HepG2 (cell line): ENCODE data around the gene FBXL13. TPM values are rescaled to one million over a fixed set of nuclear protein-coding genes. Genes with fewer than 3 reads are reported as not detected.

Experiments used
- AGO2 ChIP-seq: fragments of 200-400 bp; formaldehyde crosslinking; optimal IDR thresholded peaks from 2 replicates; pipeline ENCODE3; 2017; ENCODE audit warnings: mild to moderate bottlenecking, low read depth, low read length, moderate library complexity
- ATAD3A ChIP-seq: sonication (generic); formaldehyde crosslinking; IDR thresholded peaks from 2 replicates; pipeline ENCODE4 v1.4.0; 2020; ENCODE audit warnings: missing genetic modification reagents
- CENPX ChIP-seq: sonication (generic); formaldehyde crosslinking; IDR thresholded peaks from 2 replicates; pipeline ENCODE4 v1.9.0; 2021; ENCODE audit warnings: mild to moderate bottlenecking, missing genetic modification reagents, moderate library complexity
- DNMT3B ChIP-seq: conservative IDR thresholded peaks from 2 replicates; pipeline ENCODE4 v1.6.1; 2016; ENCODE audit warnings: missing biosample characterization, control low read depth
- GABPA ChIP-seq, 2 experiments: IDR thresholded peaks; 2 replicates each; pipeline ENCODE4 v1.6.1; 2011 to 2016; ENCODE audit warnings: low read depth in 2 of 2, low read length in 1 of 2, missing biosample characterization in 1 of 2, missing genetic modification characterization in 1 of 2
- GPBP1L1 ChIP-seq: sonication (generic); formaldehyde crosslinking; IDR thresholded peaks from 2 replicates; pipeline ENCODE4 v1.5.0; 2020; ENCODE audit warnings: mild to moderate bottlenecking, missing genetic modification reagents
- KDM6A ChIP-seq: IDR thresholded peaks from 2 replicates; pipeline ENCODE4 v1.6.1; 2016; ENCODE audit warnings: low read depth
- KLF11 ChIP-seq: IDR thresholded peaks from 2 replicates; pipeline ENCODE4 v1.6.1; 2016; ENCODE audit warnings: missing compliant biosample characterization
- MED1 ChIP-seq: sonication (generic); formaldehyde crosslinking; IDR thresholded peaks from 2 replicates; pipeline ENCODE4 v1.4.0; 2020; ENCODE audit warnings: missing genetic modification reagents
- MEF2D ChIP-seq: sonication (generic); formaldehyde crosslinking; IDR thresholded peaks from 2 replicates; pipeline ENCODE4 v1.5.1; 2020; ENCODE audit warnings: mild to moderate bottlenecking, missing genetic modification reagents
- MTA1 ChIP-seq: sonication (generic); formaldehyde crosslinking; IDR thresholded peaks from 2 replicates; pipeline ENCODE4 v1.4.0; 2020; ENCODE audit warnings: missing genetic modification reagents, mild to moderate bottlenecking, borderline replicate concordance
- SMAD1 ChIP-seq: sonication (generic); formaldehyde crosslinking; IDR thresholded peaks from 2 replicates; pipeline ENCODE4 v1.4.0; 2020; ENCODE audit warnings: missing genetic modification reagents, low read depth, mild to moderate bottlenecking, borderline replicate concordance
- ZNF143 ChIP-seq: sonication (generic); formaldehyde crosslinking; IDR thresholded peaks from 2 replicates; pipeline ENCODE4 v1.4.0; 2020; ENCODE audit warnings: missing genetic modification reagents
- ZNF253 ChIP-seq: sonication (generic); formaldehyde crosslinking; IDR thresholded peaks from 2 replicates; pipeline ENCODE4 v1.8.0; 2022; ENCODE audit warnings: mild to moderate bottlenecking, missing genetic modification reagents, borderline replicate concordance
- ZNF296 ChIP-seq: sonication (generic); formaldehyde crosslinking; conservative IDR thresholded peaks from 2 replicates; pipeline ENCODE4 v1.5.0; 2020; ENCODE audit warnings: mild to moderate bottlenecking, missing genetic modification reagents
- ZNF329 ChIP-seq: sonication (generic); formaldehyde crosslinking; IDR thresholded peaks from 2 replicates; pipeline ENCODE4 v1.9.0; 2021; ENCODE audit warnings: low read depth, mild to moderate bottlenecking, missing genetic modification reagents
- ZNF354B ChIP-seq: sonication (generic); formaldehyde crosslinking; IDR thresholded peaks from 2 replicates; pipeline ENCODE4 v1.8.0; 2022; ENCODE audit warnings: mild to moderate bottlenecking, missing genetic modification reagents
- ZNF678 ChIP-seq: sonication (generic); formaldehyde crosslinking; IDR thresholded peaks from 2 replicates; pipeline ENCODE4 v1.4.0; 2020; ENCODE audit warnings: mild to moderate bottlenecking, missing genetic modification reagents
- ZNF777 ChIP-seq: sonication (generic); formaldehyde crosslinking; IDR thresholded peaks from 2 replicates; pipeline ENCODE4 v1.4.0; 2020; ENCODE audit warnings: missing genetic modification reagents
- ZNF816 ChIP-seq: sonication (generic); formaldehyde crosslinking; IDR thresholded peaks from 2 replicates; pipeline ENCODE4 v1.8.0; 2022; ENCODE audit warnings: missing genetic modification reagents, mild to moderate bottlenecking, borderline replicate concordance
- ZNF841 ChIP-seq: sonication (generic); formaldehyde crosslinking; IDR thresholded peaks from 2 replicates; pipeline ENCODE4 v1.8.1; 2023; ENCODE audit warnings: missing genetic modification reagents, borderline replicate concordance
- polyA plus RNA-seq, 8 experiments: library from polyadenylated mRNA; depleted of rRNA in 3 of 8; stranded (reverse) in 7 of 8; unstranded in 1 of 8; fragments of >200 nt; fragmentation: Illumina TruSeq in 4 of 8; extraction: Trizol in 4 of 8; gene quantifications; 2 replicates each; pipeline versions ENCODE4 v1.2.1 to v1.2.3, GENCODE V29; 2011 to 2016; ENCODE audit warnings: low read depth in 4 of 8, missing spikeins in 1 of 8, mixed read lengths in 1 of 8; ENCODE audit not compliant: insufficient read depth in 1 of 8
- total RNA-seq, 5 experiments: library from RNA; depleted of rRNA; stranded (reverse); fragments of >200 nt; fragmentation: Illumina TruSeq; extraction: Trizol; gene quantifications; 2 replicates each; pipeline ENCODE4 v1.2.3, GENCODE V29; 2016; ENCODE audit warnings: low read depth in 1 of 5
- TF ChIP-seq, protein P1 (sequence below): sonication (generic); formaldehyde crosslinking; IDR thresholded peaks from 2 replicates; pipeline ENCODE4 v1.4.0; 2020; ENCODE audit warnings: missing genetic modification reagents, mild to moderate bottlenecking, borderline replicate concordance
- TF ChIP-seq, protein P2 (sequence below): sonication (generic); formaldehyde crosslinking; IDR thresholded peaks from 2 replicates; pipeline ENCODE4 v1.4.0; 2020; ENCODE audit warnings: mild to moderate bottlenecking, missing genetic modification reagents
- TF ChIP-seq, protein P3 (sequence below): sonication (generic); formaldehyde crosslinking; IDR thresholded peaks from 2 replicates; pipeline ENCODE4 v1.5.0; 2020; ENCODE audit warnings: missing genetic modification reagents

The FBXL13 gene
- total and polyA plus RNA-seq, 2 of the 13 experiments (the other 11 are each of a cell fraction or from before 2014, with no cell fraction given) = 0.24 to 0.77 TPM

GRCh38 chr7:103106005-103106702, 31.6 kb upstream of the FBXL13 start (continued):
- TF ChIP-seq, protein P1, sequence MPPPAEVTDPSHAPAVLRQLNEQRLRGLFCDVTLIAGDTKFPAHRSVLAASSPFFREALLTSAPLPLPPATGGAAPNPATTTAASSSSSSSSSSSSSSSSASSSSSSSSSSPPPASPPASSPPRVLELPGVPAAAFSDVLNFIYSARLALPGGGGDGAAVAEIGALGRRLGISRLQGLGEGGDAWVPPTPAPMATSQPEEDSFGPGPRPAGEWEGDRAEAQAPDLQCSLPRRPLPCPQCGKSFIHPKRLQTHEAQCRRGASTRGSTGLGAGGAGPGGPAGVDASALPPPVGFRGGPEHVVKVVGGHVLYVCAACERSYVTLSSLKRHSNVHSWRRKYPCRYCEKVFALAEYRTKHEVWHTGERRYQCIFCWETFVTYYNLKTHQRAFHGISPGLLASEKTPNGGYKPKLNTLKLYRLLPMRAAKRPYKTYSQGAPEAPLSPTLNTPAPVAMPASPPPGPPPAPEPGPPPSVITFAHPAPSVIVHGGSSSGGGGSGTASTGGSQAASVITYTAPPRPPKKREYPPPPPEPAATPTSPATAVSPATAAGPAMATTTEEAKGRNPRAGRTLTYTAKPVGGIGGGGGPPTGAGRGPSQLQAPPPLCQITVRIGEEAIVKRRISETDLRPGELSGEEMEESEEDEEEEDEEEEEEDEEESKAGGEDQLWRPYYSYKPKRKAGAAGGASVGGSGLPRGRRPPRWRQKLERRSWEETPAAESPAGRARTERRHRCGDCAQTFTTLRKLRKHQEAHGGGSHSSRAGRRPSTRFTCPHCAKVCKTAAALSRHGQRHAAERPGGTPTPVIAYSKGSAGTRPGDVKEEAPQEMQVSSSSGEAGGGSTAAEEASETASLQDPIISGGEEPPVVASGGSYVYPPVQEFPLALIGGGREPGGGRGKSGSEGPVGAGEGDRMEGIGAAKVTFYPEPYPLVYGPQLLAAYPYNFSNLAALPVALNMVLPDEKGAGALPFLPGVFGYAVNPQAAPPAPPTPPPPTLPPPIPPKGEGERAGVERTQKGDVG (CRISPR knock-in tag) = peak; percentile 63; the same call in 1 of the 2 replicates
- TF ChIP-seq ZNF329 (CRISPR knock-in tag) (no peak), SMAD1 (CRISPR knock-in tag) (no peak), MEF2D (CRISPR knock-in tag) (no peak; the same call in 1 of the 2 replicates), ZNF143 (CRISPR knock-in tag) (no peak), ZNF777 (CRISPR knock-in tag) (no peak), DNMT3B (no peak), MED1 (CRISPR knock-in tag) (peak; percentile 71; the same call in 1 of the 2 replicates), ZNF678 (CRISPR knock-in tag) (no peak), ZNF253 (CRISPR knock-in tag) (no peak), ZNF354B (CRISPR knock-in tag) (no peak), ZNF296 (no peak), GABPA (IDR thresholded peaks at IDR 0.05; ENCODE audit: low read depth, low read length) (no peak), GABPA (CRISPR knock-in tag; IDR thresholded peaks at IDR 0.05; ENCODE audit: low read depth) (peak; percentile 33; the same call in 1 of the 2 replicates), MTA1 (CRISPR knock-in tag) (peak; percentile 62; the same call in 1 of the 2 replicates), ATAD3A (CRISPR knock-in tag) (no peak), ZNF841 (CRISPR knock-in tag) (no peak), KDM6A (CRISPR knock-in tag) (peak; percentile 82), ZNF816 (no peak), CENPX (CRISPR knock-in tag) (no peak), GPBP1L1 (CRISPR knock-in tag) (no peak), AGO2 (no peak), KLF11 (no peak)
- TF ChIP-seq, protein P2, sequence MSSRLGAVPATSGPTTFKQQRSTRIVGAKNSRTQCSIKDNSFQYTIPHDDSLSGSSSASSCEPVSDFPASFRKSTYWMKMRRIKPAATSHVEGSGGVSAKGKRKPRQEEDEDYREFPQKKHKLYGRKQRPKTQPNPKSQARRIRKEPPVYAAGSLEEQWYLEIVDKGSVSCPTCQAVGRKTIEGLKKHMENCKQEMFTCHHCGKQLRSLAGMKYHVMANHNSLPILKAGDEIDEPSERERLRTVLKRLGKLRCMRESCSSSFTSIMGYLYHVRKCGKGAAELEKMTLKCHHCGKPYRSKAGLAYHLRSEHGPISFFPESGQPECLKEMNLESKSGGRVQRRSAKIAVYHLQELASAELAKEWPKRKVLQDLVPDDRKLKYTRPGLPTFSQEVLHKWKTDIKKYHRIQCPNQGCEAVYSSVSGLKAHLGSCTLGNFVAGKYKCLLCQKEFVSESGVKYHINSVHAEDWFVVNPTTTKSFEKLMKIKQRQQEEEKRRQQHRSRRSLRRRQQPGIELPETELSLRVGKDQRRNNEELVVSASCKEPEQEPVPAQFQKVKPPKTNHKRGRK (CRISPR knock-in tag) = no peak
- TF ChIP-seq, protein P3, sequence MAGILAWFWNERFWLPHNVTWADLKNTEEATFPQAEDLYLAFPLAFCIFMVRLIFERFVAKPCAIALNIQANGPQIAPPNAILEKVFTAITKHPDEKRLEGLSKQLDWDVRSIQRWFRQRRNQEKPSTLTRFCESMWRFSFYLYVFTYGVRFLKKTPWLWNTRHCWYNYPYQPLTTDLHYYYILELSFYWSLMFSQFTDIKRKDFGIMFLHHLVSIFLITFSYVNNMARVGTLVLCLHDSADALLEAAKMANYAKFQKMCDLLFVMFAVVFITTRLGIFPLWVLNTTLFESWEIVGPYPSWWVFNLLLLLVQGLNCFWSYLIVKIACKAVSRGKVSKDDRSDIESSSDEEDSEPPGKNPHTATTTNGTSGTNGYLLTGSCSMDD (CRISPR knock-in tag) = no peak
